Keratinocyte (primary cell): ENCODE measurements around the gene ARHGAP31. TPM values are rescaled to one million over a fixed set of nuclear protein-coding genes. Genes with fewer than 3 reads are reported as not detected.

Source experiments
- DNase-seq: peaks from one replicate; pipeline ENCODE4 v3.0.0-alpha.2; 2011; ENCODE audit warnings: low read depth, missing footprints, low spot score
- FAIRE-seq: peaks from 2 replicates; lab custom pipeline; 2011; peaks lifted over from hg19 to GRCh38; lab: Jason Lieb, UNC
- H2AFZ ChIP-seq: 2 replicates; pipeline ENCODE4 v1.6.0; 2012; ENCODE audit warnings: low read length, control low read depth, inconsistent platforms; ENCODE audit not compliant: control insufficient read depth
- H3K27ac ChIP-seq: 2 replicates; pipeline ENCODE4 v1.5.1; 2011; ENCODE audit warnings: low read length; ENCODE audit not compliant: control insufficient read depth, insufficient read depth
- H3K27me3 ChIP-seq: 3 replicates; pipeline ENCODE4 v1.6.0; 2011; ENCODE audit warnings: low read length; ENCODE audit not compliant: control insufficient read depth, insufficient read depth; ENCODE audit errors: extremely low read depth
- H3K36me3 ChIP-seq, 2 experiments: 2 replicates in 1 of 2; 3 replicates in 1 of 2; pipeline ENCODE4 v1.5.1; 2011; ENCODE audit warnings: low read length in 2 of 2, mild to moderate bottlenecking in 1 of 2; ENCODE audit not compliant: control insufficient read depth in 2 of 2, insufficient read depth in 2 of 2; ENCODE audit errors: extremely low read depth in 1 of 2
- H3K4me1 ChIP-seq: 3 replicates; pipeline ENCODE4 v1.5.1; 2011; ENCODE audit warnings: low read length; ENCODE audit not compliant: control insufficient read depth, insufficient read depth; ENCODE audit errors: extremely low read depth
- H3K4me2 ChIP-seq: 3 replicates; pipeline ENCODE4 v1.6.0; 2011; ENCODE audit warnings: low read depth, low read length; ENCODE audit not compliant: control insufficient read depth, insufficient read depth; ENCODE audit errors: extremely low read depth
- H3K4me3 ChIP-seq, 3 experiments: fragments of 200-600 bp in 1 of 3; sonication (generic) in 1 of 3; 2 replicates in 2 of 3; 3 replicates in 1 of 3; pipeline ENCODE4 v1.5.1; 2011 to 2016; ENCODE audit warnings: low read length in 3 of 3, mild to moderate bottlenecking in 3 of 3, control low read depth in 2 of 3, inconsistent platforms in 1 of 3, low read depth in 1 of 3, mixed read lengths in 1 of 3, mixed run types in 1 of 3, moderate library complexity in 1 of 3; ENCODE audit not compliant: control insufficient read depth in 2 of 3, insufficient read depth in 2 of 3; ENCODE audit errors: extremely low read depth in 1 of 3
- H3K79me2 ChIP-seq: 2 replicates; pipeline ENCODE4 v1.6.0; 2012; ENCODE audit warnings: low read length; ENCODE audit not compliant: control insufficient read depth, insufficient read depth
- H3K9ac ChIP-seq: 3 replicates; pipeline ENCODE4 v1.6.0; 2011; ENCODE audit warnings: low read length; ENCODE audit not compliant: control insufficient read depth, insufficient read depth; ENCODE audit errors: extremely low read depth
- H3K9me1 ChIP-seq: 3 replicates; pipeline ENCODE4 v1.6.0; 2011; ENCODE audit warnings: low read length; ENCODE audit not compliant: control insufficient read depth, insufficient read depth; ENCODE audit errors: extremely low read depth
- H3K9me3 ChIP-seq: 2 replicates; pipeline ENCODE4 v1.5.1; 2012; ENCODE audit warnings: low read depth, low read length; ENCODE audit not compliant: control insufficient read depth
- H4K20me1 ChIP-seq: 3 replicates; pipeline ENCODE4 v1.6.0; 2011; ENCODE audit warnings: low read length; ENCODE audit not compliant: control insufficient read depth, insufficient read depth; ENCODE audit errors: extremely low read depth
- EZH2 ChIP-seq: IDR thresholded peaks from one replicate; pipeline ENCODE4 v1.6.1; 2012; ENCODE audit warnings: inconsistent platforms, mild to moderate bottlenecking, low read length, moderate library complexity
- dilution Hi-C: fragments of 300-500 bp; cut with MboI; formaldehyde crosslinking; loops from one replicate; pipeline ENCODE4 v1.7.0; 2020; ENCODE audit warnings: low sequenced_read_pairs; ENCODE audit not compliant: extremely low pct_ligation_motif_present
- polyA plus RNA-seq, 5 experiments: library from polyadenylated mRNA; depleted of rRNA in 3 of 5; stranded (reverse) in 3 of 5; stranded (forward) in 1 of 5; unstranded in 1 of 5; fragments of >200 nt; gene quantifications; 1 replicate in 1 of 5; 2 replicates in 3 of 5; 3 replicates in 1 of 5; pipeline versions ENCODE4 v1.2.1 to v1.2.3, GENCODE V29; 2011 to 2012; ENCODE audit warnings: missing spikeins in 2 of 5, low read depth in 1 of 5, low replicate concordance in 1 of 5
- TF ChIP-seq, protein P1 (sequence below), 3 experiments: IDR thresholded peaks in 1 of 3; conservative IDR thresholded peaks in 1 of 3; optimal IDR thresholded peaks in 1 of 3; 2 replicates in 2 of 3; 3 replicates in 1 of 3; pipeline versions ENCODE3 to v1.5.1; 2011; ENCODE audit warnings: low read length in 3 of 3, mild to moderate bottlenecking in 3 of 3, moderate library complexity in 2 of 3, control low read depth in 1 of 3, inconsistent platforms in 1 of 3; ENCODE audit not compliant: insufficient read depth in 2 of 3; ENCODE audit errors: extremely low read depth in 1 of 3

Gene ARHGAP31
- polyA plus RNA-seq, 1 donor (not counting 4 experiments of a cell fraction or from before 2014, with no cell fraction given): 3.0 TPM

DNA sequence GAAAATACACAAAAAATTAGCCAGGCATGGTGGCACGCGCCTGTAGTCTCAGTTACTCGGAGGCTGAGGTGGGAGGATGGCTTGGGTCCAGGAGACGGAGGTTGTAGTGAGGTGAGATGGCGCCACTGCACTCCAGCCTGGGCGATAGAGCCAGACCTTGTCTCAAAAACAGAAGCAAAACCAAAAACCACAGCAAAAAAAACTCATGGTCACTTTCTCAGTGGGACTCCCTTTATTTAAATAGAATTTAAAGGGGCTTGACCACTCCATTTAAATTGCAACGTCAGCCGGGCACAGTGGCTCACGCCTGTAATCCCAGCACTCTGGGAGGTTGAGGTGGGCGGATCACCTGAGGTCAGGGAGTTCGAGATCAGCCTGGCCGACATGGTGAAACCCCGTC lies 32.8 kb downstream of the ARHGAP31 start:
- Histone ChIP-seq H3K79me2 (no peaks in the 10 kb centered on the region), H4K20me1 (no peaks in the 10 kb centered on the region), H3K27me3 (no peaks in the 10 kb centered on the region), H3K4me1 (peaks cover 9% of the 10 kb centered on the region), H2AFZ (no peak overlapping the region), H3K4me2 (no peak overlapping the region), H3K9ac (no peak overlapping the region), H3K9me1 (no peaks in the 10 kb centered on the region), H3K36me3 (no peaks in the 10 kb centered on the region), H3K9me3 (no peaks in the 10 kb centered on the region), H3K27ac (no peak overlapping the region), H3K4me3 (no peak overlapping the region)
- DNase-seq (no peak), FAIRE-seq (no peak)
- TF ChIP-seq EZH2: no peak
- TF ChIP-seq, protein P1, sequence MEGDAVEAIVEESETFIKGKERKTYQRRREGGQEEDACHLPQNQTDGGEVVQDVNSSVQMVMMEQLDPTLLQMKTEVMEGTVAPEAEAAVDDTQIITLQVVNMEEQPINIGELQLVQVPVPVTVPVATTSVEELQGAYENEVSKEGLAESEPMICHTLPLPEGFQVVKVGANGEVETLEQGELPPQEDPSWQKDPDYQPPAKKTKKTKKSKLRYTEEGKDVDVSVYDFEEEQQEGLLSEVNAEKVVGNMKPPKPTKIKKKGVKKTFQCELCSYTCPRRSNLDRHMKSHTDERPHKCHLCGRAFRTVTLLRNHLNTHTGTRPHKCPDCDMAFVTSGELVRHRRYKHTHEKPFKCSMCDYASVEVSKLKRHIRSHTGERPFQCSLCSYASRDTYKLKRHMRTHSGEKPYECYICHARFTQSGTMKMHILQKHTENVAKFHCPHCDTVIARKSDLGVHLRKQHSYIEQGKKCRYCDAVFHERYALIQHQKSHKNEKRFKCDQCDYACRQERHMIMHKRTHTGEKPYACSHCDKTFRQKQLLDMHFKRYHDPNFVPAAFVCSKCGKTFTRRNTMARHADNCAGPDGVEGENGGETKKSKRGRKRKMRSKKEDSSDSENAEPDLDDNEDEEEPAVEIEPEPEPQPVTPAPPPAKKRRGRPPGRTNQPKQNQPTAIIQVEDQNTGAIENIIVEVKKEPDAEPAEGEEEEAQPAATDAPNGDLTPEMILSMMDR (optimal IDR thresholded peaks at IDR 0.05 in 1 of 3, IDR thresholded peaks at IDR 0.05 in 1 of 3, conservative IDR thresholded peaks at IDR 0.05 in 1 of 3; ENCODE audit: extremely low read depth in 1 of 3, insufficient read depth in 2 of 3, low read length in 3 of 3): no peak
- dilution Hi-C loops: no loop called here

DNA sequence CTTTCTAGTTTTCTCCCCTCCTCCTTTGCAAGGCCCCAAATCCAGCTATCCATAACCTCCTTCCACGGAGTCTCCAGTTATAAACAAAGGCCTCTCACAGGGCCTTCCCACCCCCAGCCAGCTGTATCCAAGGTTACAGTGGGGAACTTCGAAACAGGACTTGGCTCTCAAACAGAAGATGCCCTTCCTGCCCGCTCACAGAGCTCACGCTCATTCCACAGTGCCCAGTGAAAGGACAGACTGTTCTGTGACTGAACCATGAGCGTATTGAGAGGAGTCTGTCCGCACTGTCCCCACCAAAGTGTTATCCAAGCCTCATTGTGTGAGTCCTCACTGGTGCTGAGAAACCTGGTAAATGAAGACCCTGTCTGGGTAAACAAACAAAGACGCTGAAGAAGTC lies 35.4 kb downstream of the ARHGAP31 start:
- no peaks in the 10 kb centered on the region for H3K9me1 ChIP-seq
- dilution Hi-C loops: no loop called here
- H3K9ac ChIP-seq: no peak overlapping the region
- no peaks in the 10 kb centered on the region for H3K79me2 ChIP-seq
- H3K27ac ChIP-seq: no peak overlapping the region
- H3K9me3 ChIP-seq: no peaks in the 10 kb centered on the region
- H4K20me1 ChIP-seq: no peaks in the 10 kb centered on the region
- DNase-seq (no peak), FAIRE-seq (no peak)
- no peaks in the 10 kb centered on the region for H3K36me3 ChIP-seq
- H3K4me1 ChIP-seq: no peaks in the 10 kb centered on the region
- no peak overlapping the region for H2AFZ ChIP-seq
- no peak overlapping the region for H3K4me2 ChIP-seq
- TF ChIP-seq, protein P1 (optimal IDR thresholded peaks at IDR 0.05 in 1 of 3, IDR thresholded peaks at IDR 0.05 in 1 of 3, conservative IDR thresholded peaks at IDR 0.05 in 1 of 3; ENCODE audit: extremely low read depth in 1 of 3, insufficient read depth in 2 of 3, low read length in 3 of 3): no peak
- no peak for TF ChIP-seq EZH2
- H3K27me3 ChIP-seq: no peaks in the 10 kb centered on the region
- no peak overlapping the region for H3K4me3 ChIP-seq
